HG03097 (cell line): Measurements from ENCODE around the gene GPR146.

ENCODE experiments used
- ATAC-seq: cut with Tn5 transposase; IDR thresholded peaks from one replicate; pipeline ENCODE4 v1.9.1; 2021; ENCODE audit not compliant: unreplicated experiment, low FRiP score

Gene GPR146

GRCh38 chr7:1090236-1090635, 45.9 kb downstream of the GPR146 start:
- no peak for ATAC-seq

GRCh38 chr7:1090686-1091643, 46.6 kb downstream of the GPR146 start:
- no peak for ATAC-seq

- no peak for ATAC-seq
These were observed 47.3 kb downstream of the GPR146 start for GRCh38 chr7:1091644-1092027.

- ATAC-seq, result no peak
These were observed 47.9 kb downstream of the GPR146 start for GRCh38 chr7:1092161-1092632.

GRCh38 chr7:1092806-1093501, 48.6 kb downstream of the GPR146 start:
- no peak for ATAC-seq

- ATAC-seq, result no peak
These were observed 49.1 kb downstream of the GPR146 start for GRCh38 chr7:1093502-1093843.

GRCh38 chr7:1093916-1094508, 49.7 kb downstream of the GPR146 start:
- ATAC-seq, result no peak

GRCh38 chr7:1094870-1095269, 50.5 kb downstream of the GPR146 start:
- ATAC-seq, result no peak

GRCh38 chr7:1095621-1096155, 51.3 kb downstream of the GPR146 start:
- no peak for ATAC-seq

GRCh38 chr7:1096156-1097119, 52.1 kb downstream of the GPR146 start:
- no peak for ATAC-seq

- no peak for ATAC-seq
These were observed 52.8 kb downstream of the GPR146 start for GRCh38 chr7:1097120-1097504.

- ATAC-seq, result no peak
These were observed 54.2 kb downstream of the GPR146 start for GRCh38 chr7:1098243-1099153.

- no peak for ATAC-seq
These were observed 54.8 kb downstream of the GPR146 start for GRCh38 chr7:1099154-1099542.

- no peak for ATAC-seq
These were observed 55.3 kb downstream of the GPR146 start for GRCh38 chr7:1099637-1100036.

GRCh38 chr7:1100386-1100785, 56.0 kb downstream of the GPR146 start:
- no peak for ATAC-seq

- no peak for ATAC-seq
These were observed 56.7 kb downstream of the GPR146 start for GRCh38 chr7:1100834-1101562.

- no peak for ATAC-seq
These were observed 57.5 kb downstream of the GPR146 start for GRCh38 chr7:1101563-1102431.
